Lower leg skin (tissue), 3 donors: ENCODE results near the gene IL1B.

Experiments used
- CTCF ChIP-seq, 3 donors: fragments of 450-650 bp; IDR thresholded peaks; one replicate each; pipeline ENCODE4 v1.5.1; 2016; ENCODE audit warnings: antibody characterized with exemption in 3 of 3, mild to moderate bottlenecking in 3 of 3, moderate library complexity in 2 of 3
- POLR2A ChIP-seq, 2 donors: fragments of 450-650 bp; IDR thresholded peaks; one replicate each; pipeline ENCODE4 v1.6.1; 2016 to 2017; ENCODE audit warnings: antibody characterized with exemption in 2 of 2, mild to moderate bottlenecking in 1 of 2, moderate library complexity in 1 of 2

- no peak for TF ChIP-seq POLR2A (IDR thresholded peaks at IDR 0.05)
- no peak for TF ChIP-seq CTCF (IDR thresholded peaks at IDR 0.05)
Measured at GRCh38 chr2:112827604-112828185, 8.9 kb downstream of the IL1B start.
